Uterus (tissue), 2 donors: Measurements from ENCODE around the gene CNOT4.

Experiments
- POLR2A ChIP-seq, 2 donors: fragments of 450-650 bp; IDR thresholded peaks; one replicate each; pipeline ENCODE4 v1.6.1; 2016; ENCODE audit warnings: antibody characterized with exemption in 2 of 2, mild to moderate bottlenecking in 1 of 2, moderate library complexity in 1 of 2
- TF ChIP-seq, protein P1 (sequence below), 4 experiments: fragments of 200-600 bp in 2 of 4; fragments of 450-650 bp in 2 of 4; sonication (generic) in 2 of 4; IDR thresholded peaks; one replicate each; pipeline ENCODE4 v1.5.1; 2016 to 2019; ENCODE audit warnings: antibody characterized with exemption in 4 of 4, mild to moderate bottlenecking in 2 of 4, moderate library complexity in 1 of 4

DNA sequence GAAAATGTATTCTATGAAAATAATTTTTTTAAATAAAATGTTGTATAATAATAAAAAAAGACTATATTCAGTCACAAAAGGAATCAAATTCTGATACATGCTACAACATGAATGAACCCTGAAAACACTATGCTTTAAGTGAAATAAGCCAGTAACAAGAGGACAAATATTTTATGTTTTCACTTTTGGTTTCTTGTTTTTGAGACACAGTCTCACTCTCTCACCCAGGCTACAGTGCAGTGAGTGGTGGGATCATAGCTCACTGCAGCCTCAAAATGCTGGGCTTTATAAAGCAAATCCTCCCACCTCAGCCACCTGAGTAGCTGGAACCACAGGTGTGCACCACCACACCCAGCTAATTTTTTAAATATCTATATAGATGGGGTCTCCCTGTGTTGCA, 64.2 kb downstream of the CNOT4 start:
- TF ChIP-seq, protein P1, sequence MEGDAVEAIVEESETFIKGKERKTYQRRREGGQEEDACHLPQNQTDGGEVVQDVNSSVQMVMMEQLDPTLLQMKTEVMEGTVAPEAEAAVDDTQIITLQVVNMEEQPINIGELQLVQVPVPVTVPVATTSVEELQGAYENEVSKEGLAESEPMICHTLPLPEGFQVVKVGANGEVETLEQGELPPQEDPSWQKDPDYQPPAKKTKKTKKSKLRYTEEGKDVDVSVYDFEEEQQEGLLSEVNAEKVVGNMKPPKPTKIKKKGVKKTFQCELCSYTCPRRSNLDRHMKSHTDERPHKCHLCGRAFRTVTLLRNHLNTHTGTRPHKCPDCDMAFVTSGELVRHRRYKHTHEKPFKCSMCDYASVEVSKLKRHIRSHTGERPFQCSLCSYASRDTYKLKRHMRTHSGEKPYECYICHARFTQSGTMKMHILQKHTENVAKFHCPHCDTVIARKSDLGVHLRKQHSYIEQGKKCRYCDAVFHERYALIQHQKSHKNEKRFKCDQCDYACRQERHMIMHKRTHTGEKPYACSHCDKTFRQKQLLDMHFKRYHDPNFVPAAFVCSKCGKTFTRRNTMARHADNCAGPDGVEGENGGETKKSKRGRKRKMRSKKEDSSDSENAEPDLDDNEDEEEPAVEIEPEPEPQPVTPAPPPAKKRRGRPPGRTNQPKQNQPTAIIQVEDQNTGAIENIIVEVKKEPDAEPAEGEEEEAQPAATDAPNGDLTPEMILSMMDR (IDR thresholded peaks at IDR 0.05) = no peak
- no peak for TF ChIP-seq POLR2A (IDR thresholded peaks at IDR 0.05)
